Measurements from ENCODE around the gene POLR1B.

Gene POLR1B

DNA sequence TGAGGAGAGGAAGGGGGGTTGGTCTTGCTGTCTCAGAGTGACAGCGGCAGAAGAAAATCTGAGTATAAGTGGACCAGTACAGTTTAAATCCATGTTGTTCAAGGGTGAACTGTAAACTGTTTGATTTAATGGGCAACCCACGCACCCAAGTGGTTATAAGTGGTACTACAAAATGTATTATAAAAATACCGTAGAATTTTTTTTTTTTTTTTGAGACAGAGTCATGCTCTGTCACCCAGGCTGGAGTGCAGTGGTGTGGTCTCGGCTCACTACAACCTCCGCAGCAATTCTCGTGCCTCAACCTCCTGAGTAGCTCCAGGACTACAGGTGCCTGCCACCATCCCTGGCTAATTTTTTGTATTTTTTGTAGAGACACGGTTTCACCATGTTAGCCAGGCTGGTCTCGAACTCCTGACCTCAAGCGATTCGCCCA lies 40.1 kb downstream of the POLR1B start:
- no peak for TF ChIP-seq ZFX (IDR thresholded peaks at IDR 0.05; ENCODE audit: borderline replicate concordance)
- TF ChIP-seq, protein P1, sequence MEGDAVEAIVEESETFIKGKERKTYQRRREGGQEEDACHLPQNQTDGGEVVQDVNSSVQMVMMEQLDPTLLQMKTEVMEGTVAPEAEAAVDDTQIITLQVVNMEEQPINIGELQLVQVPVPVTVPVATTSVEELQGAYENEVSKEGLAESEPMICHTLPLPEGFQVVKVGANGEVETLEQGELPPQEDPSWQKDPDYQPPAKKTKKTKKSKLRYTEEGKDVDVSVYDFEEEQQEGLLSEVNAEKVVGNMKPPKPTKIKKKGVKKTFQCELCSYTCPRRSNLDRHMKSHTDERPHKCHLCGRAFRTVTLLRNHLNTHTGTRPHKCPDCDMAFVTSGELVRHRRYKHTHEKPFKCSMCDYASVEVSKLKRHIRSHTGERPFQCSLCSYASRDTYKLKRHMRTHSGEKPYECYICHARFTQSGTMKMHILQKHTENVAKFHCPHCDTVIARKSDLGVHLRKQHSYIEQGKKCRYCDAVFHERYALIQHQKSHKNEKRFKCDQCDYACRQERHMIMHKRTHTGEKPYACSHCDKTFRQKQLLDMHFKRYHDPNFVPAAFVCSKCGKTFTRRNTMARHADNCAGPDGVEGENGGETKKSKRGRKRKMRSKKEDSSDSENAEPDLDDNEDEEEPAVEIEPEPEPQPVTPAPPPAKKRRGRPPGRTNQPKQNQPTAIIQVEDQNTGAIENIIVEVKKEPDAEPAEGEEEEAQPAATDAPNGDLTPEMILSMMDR (IDR thresholded peaks at IDR 0.05), result peak; percentile 76
- H3K27ac ChIP-seq, result peak overlapping the region; percentile 97; the same call in 1 of the 2 replicates

DNA sequence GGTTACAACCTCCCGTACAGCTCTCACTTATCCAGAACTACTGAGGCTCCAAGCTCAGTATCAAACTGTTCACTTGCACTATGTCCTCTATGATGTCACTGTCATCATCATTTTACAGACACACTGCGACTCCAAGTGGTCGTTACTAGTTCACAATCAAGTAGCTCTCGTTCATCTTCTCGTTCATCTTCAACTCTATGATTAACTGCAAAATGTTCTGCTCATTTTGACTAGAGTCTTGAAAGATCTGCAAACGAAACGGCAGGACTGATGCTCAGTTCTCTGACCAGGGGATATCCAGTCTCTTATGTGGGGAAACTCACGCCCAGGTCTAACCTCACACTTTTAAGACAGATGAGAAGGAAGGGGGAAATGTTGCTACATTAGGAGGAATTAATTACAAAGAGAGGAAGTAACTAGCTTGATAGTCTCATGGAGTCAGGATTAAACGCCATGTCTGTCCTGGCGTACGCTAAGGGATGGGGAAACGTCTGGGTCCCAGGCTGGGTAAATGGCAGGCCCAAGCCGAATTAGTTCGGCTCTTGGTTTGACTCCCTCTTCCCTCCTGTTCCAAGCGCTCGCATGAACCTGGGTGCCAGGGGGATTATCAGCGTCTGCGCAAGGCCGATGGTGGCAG lies 41.4 kb downstream of the POLR1B start:
- TF ChIP-seq ZFX (IDR thresholded peaks at IDR 0.05; ENCODE audit: borderline replicate concordance), result no peak
- TF ChIP-seq, protein P1 (IDR thresholded peaks at IDR 0.05), result peak; percentile 47
- H3K27ac ChIP-seq, result peak overlapping the region; percentile 97

DNA sequence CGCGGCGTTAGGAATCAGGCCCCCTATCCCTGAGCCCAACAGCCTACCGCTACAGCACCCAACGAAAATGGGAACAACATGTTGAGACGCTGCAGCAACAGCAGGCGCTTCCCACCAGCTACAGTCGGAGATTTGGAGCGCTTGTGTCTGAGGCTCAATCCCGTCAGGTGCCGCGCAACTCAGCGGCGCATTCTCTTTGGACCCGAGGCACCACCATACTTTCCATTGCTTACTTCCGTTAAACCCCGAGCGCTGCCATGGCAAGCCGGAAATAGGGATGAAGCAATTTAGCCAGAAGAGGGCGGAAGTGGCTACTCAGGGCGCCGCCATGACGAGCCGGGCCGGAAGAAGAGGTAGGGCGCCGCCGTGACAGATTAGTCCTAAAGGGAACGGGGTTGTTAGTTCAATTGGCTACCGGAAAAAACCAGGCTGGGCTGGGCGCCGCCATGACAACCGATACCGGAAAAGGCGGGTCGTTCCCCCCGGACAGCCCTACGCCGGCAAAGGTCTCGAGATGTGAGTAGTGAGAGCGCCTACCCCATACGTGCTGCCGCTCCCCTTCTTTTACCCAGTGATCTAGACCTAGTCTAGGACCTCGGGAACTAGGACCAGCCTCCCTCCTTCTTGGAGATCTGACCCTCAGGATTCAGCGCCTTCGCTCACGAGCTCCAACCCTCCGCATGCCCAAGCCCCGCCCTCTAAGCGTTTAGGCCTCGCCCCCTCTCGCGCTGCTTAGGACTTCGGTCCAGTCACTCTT lies 42.0 kb downstream of the POLR1B start, which contains the start of gene CHCHD5:
Gene CHCHD5, plus strand, starts transcription at position 476 of the 757 bp plus-strand sequence. Its CDS starts 39 bp downstream, at position 515.
- TF ChIP-seq, protein P1 (IDR thresholded peaks at IDR 0.05), result no peak
- TF ChIP-seq ZFX (IDR thresholded peaks at IDR 0.05; ENCODE audit: borderline replicate concordance), result no peak
- peak within 1 kb of the TSS; percentile 97 for H3K27ac ChIP-seq

DNA sequence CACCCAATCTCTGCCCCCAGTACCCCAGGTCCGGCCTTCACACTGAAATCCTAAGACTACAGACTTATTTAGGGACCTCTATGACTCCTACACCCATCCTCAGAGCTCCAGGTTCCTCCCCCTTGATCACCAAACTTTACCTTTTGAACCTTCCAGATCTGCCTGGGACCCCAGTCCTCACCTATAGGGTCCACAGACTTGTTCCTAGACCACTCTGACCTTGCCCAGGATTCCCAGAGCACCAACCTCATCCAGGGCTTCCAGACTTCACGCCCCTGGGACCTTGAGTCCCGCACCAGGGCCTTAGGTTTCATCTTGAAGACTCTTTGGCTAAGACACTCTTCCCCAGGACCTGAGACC lies 42.6 kb downstream of the POLR1B start:
- peak overlapping the region; percentile 97 for H3K27ac ChIP-seq
- no peak for TF ChIP-seq ZFX (IDR thresholded peaks at IDR 0.05; ENCODE audit: borderline replicate concordance)
- TF ChIP-seq, protein P1 (IDR thresholded peaks at IDR 0.05), result no peak

DNA sequence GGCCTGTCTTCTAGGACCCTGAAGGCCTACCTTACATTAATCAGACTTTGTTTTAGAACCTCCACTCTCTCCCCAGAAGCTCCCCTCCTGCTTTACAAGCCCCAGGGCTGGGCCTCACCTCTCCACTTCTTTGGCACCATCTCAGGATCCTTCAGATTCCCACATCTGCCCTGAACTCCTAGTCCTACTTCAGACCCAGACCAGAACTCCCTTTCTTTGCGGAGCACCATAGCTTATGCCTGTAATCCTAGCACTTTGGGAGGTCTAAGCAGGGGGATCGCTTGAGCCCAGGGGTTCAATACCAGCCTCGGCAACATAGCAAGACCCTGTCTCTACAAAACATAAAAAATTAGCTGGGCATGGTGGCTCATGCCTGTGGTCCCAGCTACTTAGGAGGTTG lies 43.1 kb downstream of the POLR1B start:
- H3K27ac ChIP-seq, result peak overlapping the region; percentile 97
- TF ChIP-seq, protein P1 (IDR thresholded peaks at IDR 0.05), result no peak
- TF ChIP-seq ZFX (IDR thresholded peaks at IDR 0.05; ENCODE audit: borderline replicate concordance), result no peak

- no peak overlapping the region for H3K27ac ChIP-seq
- TF ChIP-seq ZFX (IDR thresholded peaks at IDR 0.05; ENCODE audit: borderline replicate concordance), result no peak
- TF ChIP-seq, protein P1 (IDR thresholded peaks at IDR 0.05), result no peak
Measured at GRCh38 chr2:112585873-112586464, 43.7 kb downstream of the POLR1B start.
